Heart left ventricle (tissue), 16 donors: ENCODE results near the gene LIPC. TPM values are rescaled to one million over a fixed set of nuclear protein-coding genes. Genes with fewer than 3 reads are reported as not detected.

Source experiments
- ATAC-seq, 4 donors: fragments of 200-7000 bp; cut with Tn5 transposase; one replicate each; pipeline ENCODE4 v1.9.1; 2020 to 2022; ENCODE audit warnings: moderate library complexity in 4 of 4, mild to moderate bottlenecking in 3 of 4, moderate number of reproducible peaks in 1 of 4
- DNase-seq, 5 donors: peaks; one replicate each; pipeline ENCODE4 v3.0.0-alpha.2; 2020
- H3K27ac ChIP-seq, 12 donors: fragments of 200-600 bp; sonication (generic) in 4 of 12; one replicate each; pipeline versions ENCODE4 v1.5.0 to v1.8.0; 2016 to 2022; ENCODE audit warnings: mild to moderate bottlenecking in 2 of 12
- H3K27me3 ChIP-seq, 9 donors: fragments of 200-600 bp; sonication (generic) in 2 of 9; one replicate each; pipeline versions ENCODE4 v1.5.1 to v1.8.0; 2016 to 2022; ENCODE audit warnings: mild to moderate bottlenecking in 3 of 9
- H3K36me3 ChIP-seq, 9 donors: fragments of 200-600 bp; sonication (generic) in 2 of 9; one replicate each; pipeline versions ENCODE4 v1.5.0 to v1.8.0; 2018 to 2022; ENCODE audit warnings: mild to moderate bottlenecking in 2 of 9
- H3K4me1 ChIP-seq, 12 donors: fragments of 200-600 bp; sonication (generic) in 4 of 12; one replicate each; pipeline versions ENCODE4 v1.5.0 to v1.8.0; 2016 to 2022; ENCODE audit warnings: mild to moderate bottlenecking in 3 of 12
- H3K4me3 ChIP-seq, 12 donors: fragments of 200-600 bp; sonication (generic) in 4 of 12; one replicate each; pipeline versions ENCODE4 v1.5.0 to v1.8.0; 2017 to 2022; ENCODE audit warnings: mild to moderate bottlenecking in 9 of 12, moderate library complexity in 4 of 12
- H3K9me3 ChIP-seq, 12 donors: fragments of 200-600 bp; sonication (generic) in 4 of 12; one replicate each; pipeline versions ENCODE4 v1.5.0 to v1.8.0; 2016 to 2022; ENCODE audit warnings: mild to moderate bottlenecking in 1 of 12
- POLR2A ChIP-seq, 2 donors: fragments of 450-650 bp; IDR thresholded peaks; one replicate each; pipeline ENCODE4 v1.6.1; 2017; ENCODE audit warnings: antibody characterized with exemption in 2 of 2, mild to moderate bottlenecking in 2 of 2, moderate library complexity in 2 of 2
- WGBS, 4 donors: extraction: QIAGEN DNeasy Blood & Tissue Kit in 2 of 4; methylation state at CpG; one replicate each; pipeline versions ENCODE4 v1.1.5 to v1.1.7; 2013 to 2018; 5-methylcytosine and 5-hydroxymethylcytosine counted together
- intact Hi-C, 10 donors: fragments of 100-400 bp; cut with DNase I; formaldehyde crosslinking; loops; one replicate each; pipeline versions ENCODE4 v1.11.1 to v1.14.2; 2022
- polyA plus RNA-seq, 2 donors: library from polyadenylated mRNA; stranded (reverse); fragments of 200-250 nt; gene quantifications; one replicate each; pipeline ENCODE4 v1.2.3, GENCODE V29; 2013
- total RNA-seq, 9 donors: library from RNA; depleted of rRNA in 2 of 9; stranded (reverse); fragments of >200 nt in 2 of 9; fragmentation: NEBNext Ultra II Directional in 3 of 9; extraction: Animal tissue kit (Norgen Biotek cat#: 25700) in 3 of 9; gene quantifications; one replicate each; pipeline versions ENCODE4 v1.1.0 to v1.2.4, GENCODE V29; 2016 to 2023
- TF ChIP-seq, protein P1 (sequence below), 12 donors: fragments of 200-600 bp; sonication (generic) in 4 of 12; IDR thresholded peaks; one replicate each; pipeline versions ENCODE4 v1.5.0 to v1.8.0; 2018 to 2022; ENCODE audit warnings: antibody characterized with exemption in 12 of 12, mild to moderate bottlenecking in 5 of 12
- donor health status: ischemic (EF 13 %, LVEDD 7.1; RV severe dilation, severe dysfunction).
- donor health status: healthy with polysubstance abuse.
- donor health status: DM: no; HTN: yes; CAD: no.
- donor health status: DM: no; HTN: no; CAD: no.
- donor health status: ischemic (EF 25% LVEDD 6.9; RV normal size, moderate dysfunction).
- donor health status: ischemic (EF 25% LVEDD 5.7; RV mildly dilated, moderate dysfunction).
- donor health status: healthy.
- donor health status: DM: yes; HTN: yes; CAD: no.
- donor health status: ischemic (EF 35%, LVEDD 5.7; RV mildly dilated, moderate dysfunction).
- donor health status: nonischemic (EF 11% LVEDD 7.7; RV severe dilation, severe dysfunction).
- donor health status: DM: yes; HTN: yes; CAD: no.
- donor health status: PGD.
- donor health status: ischemic (EF 29% LVEDD 5.4; RV normal size, mild dysfunction).
- donor health status: nonischemic (EF 23%, LVEDD 6.1; RV moderate dilation, normal function).

Gene LIPC
- total and polyA plus RNA-seq, 11 donors = 0.10 to 1.4 (median 0.55) TPM; not detected in 1

GRCh38 chr15:58463815-58464650 lies 32.2 kb downstream of the LIPC start:
- intact Hi-C loops = no loop called here
- no peak overlapping the region for H3K4me3 ChIP-seq
- DNase-seq (no peak), ATAC-seq (no peak)
- no peaks in the 10 kb centered on the region for H3K9me3 ChIP-seq
- WGBS, 4 donors = 90 to 97% (median 95%) methylated on average over 6 of the region's 6 CpGs
- H3K27me3 ChIP-seq = no peaks in the 10 kb centered on the region
- H3K27ac ChIP-seq = no peak overlapping the region
- peaks cover 0 to 18% (median 9%) of the 10 kb centered on the region in 12 donors for H3K4me1 ChIP-seq
- H3K36me3 ChIP-seq = no peaks in the 10 kb centered on the region
- TF ChIP-seq POLR2A (IDR thresholded peaks at IDR 0.05) = no peak
- TF ChIP-seq, protein P1, sequence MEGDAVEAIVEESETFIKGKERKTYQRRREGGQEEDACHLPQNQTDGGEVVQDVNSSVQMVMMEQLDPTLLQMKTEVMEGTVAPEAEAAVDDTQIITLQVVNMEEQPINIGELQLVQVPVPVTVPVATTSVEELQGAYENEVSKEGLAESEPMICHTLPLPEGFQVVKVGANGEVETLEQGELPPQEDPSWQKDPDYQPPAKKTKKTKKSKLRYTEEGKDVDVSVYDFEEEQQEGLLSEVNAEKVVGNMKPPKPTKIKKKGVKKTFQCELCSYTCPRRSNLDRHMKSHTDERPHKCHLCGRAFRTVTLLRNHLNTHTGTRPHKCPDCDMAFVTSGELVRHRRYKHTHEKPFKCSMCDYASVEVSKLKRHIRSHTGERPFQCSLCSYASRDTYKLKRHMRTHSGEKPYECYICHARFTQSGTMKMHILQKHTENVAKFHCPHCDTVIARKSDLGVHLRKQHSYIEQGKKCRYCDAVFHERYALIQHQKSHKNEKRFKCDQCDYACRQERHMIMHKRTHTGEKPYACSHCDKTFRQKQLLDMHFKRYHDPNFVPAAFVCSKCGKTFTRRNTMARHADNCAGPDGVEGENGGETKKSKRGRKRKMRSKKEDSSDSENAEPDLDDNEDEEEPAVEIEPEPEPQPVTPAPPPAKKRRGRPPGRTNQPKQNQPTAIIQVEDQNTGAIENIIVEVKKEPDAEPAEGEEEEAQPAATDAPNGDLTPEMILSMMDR (IDR thresholded peaks at IDR 0.05) = no peak

- DNase-seq (no peak), ATAC-seq (no peak)
- Histone ChIP-seq H3K4me3 (no peak overlapping the region), H3K27ac (no peak overlapping the region), H3K36me3 (no peaks in the 10 kb centered on the region), H3K4me1 (peaks cover 0 to 12% (median 4%) of the 10 kb centered on the region in 12 donors), H3K9me3 (no peaks in the 10 kb centered on the region), H3K27me3 (no peaks in the 10 kb centered on the region)
- intact Hi-C loops = no loop called here
- no peak for TF ChIP-seq POLR2A (IDR thresholded peaks at IDR 0.05)
- TF ChIP-seq, protein P1 (IDR thresholded peaks at IDR 0.05) = no peak
Measured at GRCh38 chr15:58465070-58465469, 33.3 kb downstream of the LIPC start.

GRCh38 chr15:58465866-58466517 lies 34.2 kb downstream of the LIPC start:
- intact Hi-C loops = no loop called here
- 91 to 96% (median 93%) methylated on average over 7 of the region's 7 CpGs for WGBS, 4 donors
- H3K4me3 ChIP-seq = no peak overlapping the region
- H3K27me3 ChIP-seq = no peaks in the 10 kb centered on the region
- H3K36me3 ChIP-seq = no peaks in the 10 kb centered on the region
- H3K27ac ChIP-seq = no peak overlapping the region
- no peak for TF ChIP-seq POLR2A (IDR thresholded peaks at IDR 0.05)
- TF ChIP-seq, protein P1 (IDR thresholded peaks at IDR 0.05) = no peak
- peaks cover 0 to 9% (median 0%) of the 10 kb centered on the region in 12 donors for H3K4me1 ChIP-seq
- H3K9me3 ChIP-seq = no peaks in the 10 kb centered on the region
- ATAC-seq (no peak), DNase-seq (no peak)

DNA sequence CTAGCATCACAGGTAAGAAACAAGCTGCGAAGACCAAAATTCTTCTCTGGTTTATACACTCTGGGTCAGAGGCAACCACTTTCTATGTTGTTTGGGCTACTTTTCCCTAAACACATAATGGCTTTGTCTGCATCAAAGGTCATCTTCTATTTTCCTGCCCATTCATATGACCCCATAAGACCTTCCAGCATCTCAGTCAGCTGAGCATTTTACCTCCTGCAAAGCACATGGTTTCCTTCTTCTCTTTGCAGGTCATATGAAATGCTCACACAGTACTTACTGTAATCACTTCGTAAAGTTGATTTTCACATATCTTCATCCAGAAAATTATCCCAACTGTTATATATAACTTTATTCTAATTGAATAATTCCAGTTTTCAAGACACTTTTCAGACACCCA lies 34.8 kb downstream of the LIPC start:
- intact Hi-C loops = no loop called here
- peaks cover 0 to 9% (median 0%) of the 10 kb centered on the region in 12 donors for H3K4me1 ChIP-seq

More for the DNA sequence above, 34.8 kb downstream of the LIPC start:
- TF ChIP-seq, protein P1 (IDR thresholded peaks at IDR 0.05) = no peak
- no peak for TF ChIP-seq POLR2A (IDR thresholded peaks at IDR 0.05)
- ATAC-seq (no peak), DNase-seq (no peak)
- 95 to 98% (median 97%) methylated on average over 2 of the region's 2 CpGs for WGBS, 4 donors
- Histone ChIP-seq H3K27me3 (no peaks in the 10 kb centered on the region), H3K27ac (no peak overlapping the region), H3K9me3 (no peaks in the 10 kb centered on the region), H3K4me3 (no peak overlapping the region), H3K36me3 (no peaks in the 10 kb centered on the region)
